Thyroid gland (tissue), 4 donors: ENCODE data around the gene CIB2.

ENCODE experiments used
- CTCF ChIP-seq, 6 experiments: fragments of 200-600 bp in 3 of 6; fragments of 450-650 bp in 3 of 6; sonication (generic) in 3 of 6; IDR thresholded peaks; one replicate each; pipeline ENCODE4 v1.5.1; 2016 to 2019; ENCODE audit warnings: antibody characterized with exemption in 6 of 6, mild to moderate bottlenecking in 2 of 6, inconsistent platforms in 1 of 6, moderate library complexity in 1 of 6
- POLR2A ChIP-seq, 2 donors: fragments of 450-650 bp; IDR thresholded peaks; one replicate each; pipeline ENCODE4 v1.6.1; 2017; ENCODE audit warnings: antibody characterized with exemption in 2 of 2, mild to moderate bottlenecking in 2 of 2, moderate library complexity in 1 of 2

DNA sequence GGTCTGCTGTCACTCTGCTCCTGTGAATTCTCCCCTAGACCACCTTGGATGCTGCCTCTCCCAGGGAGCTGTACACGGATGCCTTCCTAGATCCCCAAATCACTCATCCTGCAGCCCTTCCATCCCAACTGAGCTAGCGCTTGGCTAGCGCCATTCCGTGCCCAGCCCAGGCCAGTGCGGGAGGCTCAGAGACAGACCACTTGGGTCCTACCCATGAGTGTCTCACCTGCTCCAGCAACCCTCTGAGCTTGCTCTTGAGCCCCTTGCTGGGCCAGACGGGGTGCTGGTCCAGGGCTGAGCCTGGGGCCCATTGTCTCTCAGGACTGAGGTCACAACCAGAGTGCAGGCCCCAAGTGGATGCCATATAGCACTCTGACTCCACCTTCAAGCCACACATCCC, 21.1 kb downstream of the CIB2 start:
- TF ChIP-seq CTCF (IDR thresholded peaks at IDR 0.05) (no peak), POLR2A (IDR thresholded peaks at IDR 0.05) (no peak)
